ENCODE results near the gene LRP6. TPM values are rescaled to one million over a fixed set of nuclear protein-coding genes. Genes with fewer than 3 reads are reported as not detected.
"Not testable (repeated sequence)": the region's sequence is repeated elsewhere in the genome, so short reads cannot be mapped to it uniquely, and the experiment has no call there.

LRP6 gene
- total RNA-seq, 1 experiment from 2014 or later = 32.2 TPM

DNA sequence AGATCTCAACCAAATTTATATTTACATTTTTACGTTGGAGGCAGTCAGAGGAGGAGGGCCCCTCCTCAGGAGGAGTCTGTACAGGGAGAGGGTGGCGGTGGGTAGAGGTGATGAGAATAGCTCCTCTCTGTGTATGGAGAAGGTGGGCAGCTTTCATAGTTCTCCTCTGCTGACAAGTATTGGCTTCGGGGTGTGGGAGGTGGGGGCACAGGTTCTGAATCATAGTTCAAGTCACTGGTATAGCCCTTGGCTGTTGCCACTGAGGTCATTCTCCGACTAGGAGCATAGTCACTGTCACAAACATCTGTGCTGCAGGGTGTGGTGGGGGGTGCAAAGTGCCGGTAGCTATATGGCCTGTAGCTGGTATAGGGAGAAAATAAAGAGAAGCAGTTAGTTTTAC is 145.8 kb downstream of the LRP6 start:
- no peak for DNase-seq (ENCODE audit: low spot score)

DNA sequence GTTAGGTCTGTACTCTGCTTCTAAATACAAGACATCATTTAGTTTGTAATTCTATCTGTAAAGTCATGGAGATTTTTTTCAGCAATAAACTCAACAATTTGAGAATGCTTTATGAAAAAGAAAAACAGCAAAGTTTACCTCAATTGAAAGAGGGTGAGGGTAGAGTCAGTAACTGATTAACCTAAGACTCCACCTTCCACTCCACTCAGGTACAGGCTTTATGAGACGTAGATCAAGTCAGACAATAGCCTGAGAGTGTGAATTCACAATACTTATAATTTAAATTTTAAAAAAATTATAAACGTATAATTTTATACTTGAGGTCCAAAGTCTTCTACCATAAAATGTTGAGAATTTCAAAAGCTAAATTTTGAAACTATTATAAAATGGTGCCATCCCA is 150.2 kb downstream of the LRP6 start:
- DNase-seq (ENCODE audit: low spot score) = no peak

DNA sequence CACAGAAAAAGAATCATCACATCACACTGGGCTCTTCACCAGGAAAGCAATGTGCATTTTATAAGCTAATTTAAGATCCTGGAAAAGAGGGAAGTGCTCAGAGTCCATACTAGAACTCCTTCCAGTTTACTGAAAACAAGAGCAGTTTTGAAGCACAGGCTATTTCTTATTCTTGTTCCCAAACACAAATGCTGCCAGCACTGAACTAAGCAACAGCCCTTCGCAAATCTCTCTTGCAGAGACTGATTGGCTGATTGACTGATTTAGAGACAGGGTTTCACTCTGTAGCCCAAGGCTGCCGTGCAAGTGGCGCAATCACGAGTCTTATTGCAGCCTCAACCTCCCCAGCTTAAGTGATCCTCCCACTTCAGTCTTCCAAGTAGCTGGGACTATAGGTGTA is 151.3 kb downstream of the LRP6 start:
- no peak for DNase-seq (ENCODE audit: low spot score)

DNA sequence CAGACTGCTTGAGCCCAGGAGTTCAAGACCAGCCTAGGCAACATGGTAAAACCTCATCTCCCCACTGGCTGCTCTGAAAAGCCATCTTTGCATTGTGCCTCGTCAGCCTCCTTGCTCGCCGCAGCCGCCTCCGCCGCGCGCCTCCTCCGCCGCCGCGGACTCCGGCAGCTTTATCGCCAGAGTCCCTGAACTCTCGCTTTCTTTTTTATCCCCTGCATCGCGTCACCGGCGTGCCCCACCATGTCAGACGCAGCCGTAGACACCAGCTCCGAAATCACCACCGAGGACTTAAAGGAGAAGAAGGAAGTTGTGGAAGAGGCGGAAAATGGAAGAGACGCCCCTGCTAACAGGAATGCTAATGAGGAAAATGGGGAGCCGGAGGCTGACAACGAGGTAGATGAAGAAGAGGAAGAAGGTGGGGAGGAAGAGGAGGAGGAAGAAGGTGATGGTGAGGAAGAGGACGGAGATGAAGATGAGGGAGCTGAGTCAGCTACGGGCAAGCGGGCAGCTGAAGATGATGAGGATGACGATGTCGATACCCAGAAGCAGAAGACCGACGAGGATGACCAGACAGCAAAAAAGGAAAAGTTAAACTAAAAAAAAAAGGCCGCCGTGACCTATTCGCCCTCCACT is 155.8 kb downstream of the LRP6 start:
- DNase-seq (ENCODE audit: low spot score) = not testable (repeated sequence)

DNA sequence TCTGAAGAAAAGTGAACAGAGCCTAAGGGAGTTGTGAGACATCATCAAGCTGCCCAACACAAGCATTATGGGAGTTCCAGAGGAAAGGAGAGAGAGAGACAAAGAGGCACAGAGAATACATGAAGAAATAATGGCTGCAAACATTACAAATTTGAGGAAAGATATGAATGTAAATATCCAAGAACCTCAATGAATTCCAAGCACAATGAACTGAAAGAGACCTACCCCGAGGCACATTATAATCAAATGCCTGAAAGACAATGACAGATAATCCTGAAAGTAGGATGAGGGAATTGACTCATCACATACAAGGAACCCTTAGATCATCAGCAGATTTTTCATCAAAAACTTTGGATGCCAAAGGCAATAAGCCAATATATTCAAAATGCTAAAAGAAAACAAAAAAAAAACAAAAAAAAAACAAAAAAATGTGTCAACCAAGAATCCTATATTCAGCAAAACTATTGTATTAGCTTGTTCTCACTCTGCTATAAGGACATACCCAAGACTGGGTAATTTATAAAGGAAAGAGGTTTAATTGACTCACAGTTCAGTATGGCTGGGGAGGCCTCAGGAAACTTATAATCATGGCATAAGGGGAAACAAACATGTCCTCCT is 158.3 kb downstream of the LRP6 start:
- no peak for DNase-seq (ENCODE audit: low spot score)

DNA sequence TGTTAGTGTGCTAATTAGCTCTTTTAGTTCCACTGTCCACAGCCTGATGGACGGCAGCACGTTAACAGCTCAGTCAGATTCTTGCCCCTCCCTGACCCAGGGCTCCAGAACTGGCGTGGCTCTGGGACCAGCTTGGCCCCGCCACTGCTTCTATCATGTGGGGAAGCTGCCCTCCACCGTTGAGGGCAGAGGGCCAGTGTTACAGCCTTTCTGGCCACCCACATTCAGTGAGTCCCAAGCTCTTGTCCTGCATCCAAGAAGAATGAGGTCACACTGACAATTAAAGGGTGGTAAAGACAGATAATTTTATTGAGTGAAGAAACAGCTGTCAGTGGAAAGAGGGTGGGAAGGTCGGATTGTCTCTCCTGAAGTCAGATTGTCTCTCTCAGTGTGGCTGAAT is 159.2 kb downstream of the LRP6 start:
- no peak for DNase-seq (ENCODE audit: low spot score)

DNA sequence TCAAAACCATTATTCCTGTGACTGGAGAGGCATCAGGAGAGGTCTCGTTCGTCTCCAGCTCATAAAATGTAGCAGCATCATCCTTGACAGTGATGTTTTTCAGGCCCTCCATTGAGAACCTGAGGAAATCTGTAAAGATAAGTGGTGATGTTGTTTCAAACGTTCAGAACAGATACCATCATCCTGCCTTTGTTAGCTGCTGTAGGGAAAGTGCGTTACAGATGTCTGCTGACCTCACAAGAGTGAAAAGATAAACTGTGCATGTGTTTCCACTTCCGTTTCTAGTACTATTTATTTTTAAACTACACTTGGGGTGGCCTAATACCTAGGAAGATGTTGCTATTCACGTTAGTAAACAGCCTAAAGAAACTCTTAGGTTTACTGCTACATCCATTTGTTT is 167.7 kb downstream of the LRP6 start:
- DNase-seq (ENCODE audit: low spot score) = no peak

DNA sequence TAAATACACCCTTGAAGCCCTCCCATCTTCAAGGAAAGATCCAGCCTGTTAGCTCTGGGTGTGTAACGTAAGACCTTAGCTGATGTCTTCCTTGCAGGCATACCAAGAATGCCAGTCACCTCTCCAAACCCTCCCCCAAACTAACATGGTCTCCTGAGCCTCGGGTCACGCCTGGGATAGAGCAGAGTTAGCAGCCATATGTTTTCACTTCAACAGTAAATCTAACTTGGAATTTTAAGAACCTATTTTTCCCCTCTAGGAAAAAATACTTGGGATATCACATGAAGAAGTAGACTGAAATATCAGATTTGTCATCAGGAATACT is 168.2 kb downstream of the LRP6 start:
- no peak for DNase-seq (ENCODE audit: low spot score)

DNA sequence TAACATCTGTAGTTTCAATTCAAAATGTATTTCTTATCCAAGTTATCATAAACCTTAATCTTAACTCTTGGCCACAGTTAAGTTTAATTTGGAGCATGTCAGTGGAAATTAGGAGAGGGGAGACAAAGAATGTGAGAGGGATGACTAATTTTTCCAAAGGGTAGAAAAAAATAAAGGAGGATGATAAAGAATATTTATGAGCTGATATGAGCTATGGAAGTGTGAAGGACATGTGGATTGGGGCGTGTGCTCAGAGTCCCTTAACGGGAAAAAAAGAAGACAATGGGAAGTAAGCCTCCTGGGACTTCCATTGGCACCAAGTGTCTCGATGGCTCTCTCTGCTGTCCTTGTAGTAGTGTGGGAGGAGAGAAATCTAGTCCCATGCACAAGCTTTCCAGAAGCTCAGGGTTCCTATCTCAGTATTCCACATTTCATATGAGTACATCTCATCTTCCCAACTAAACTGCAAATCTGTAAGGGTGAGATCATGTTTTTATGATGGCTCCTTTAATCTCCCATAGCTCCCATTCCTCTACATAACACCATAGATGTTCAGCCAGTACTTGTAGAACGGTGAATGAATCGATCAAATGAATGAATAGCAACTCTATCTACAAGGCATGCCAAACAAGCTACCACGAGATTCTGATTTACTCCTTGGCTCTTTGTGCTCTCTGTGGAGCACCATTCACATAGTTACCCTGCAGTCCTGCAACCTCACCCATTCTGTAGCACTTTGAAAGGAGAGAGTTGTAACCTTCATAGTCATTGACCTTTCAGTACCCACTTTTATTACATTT is 168.8 kb downstream of the LRP6 start:
- no peak for DNase-seq (ENCODE audit: low spot score)

DNA sequence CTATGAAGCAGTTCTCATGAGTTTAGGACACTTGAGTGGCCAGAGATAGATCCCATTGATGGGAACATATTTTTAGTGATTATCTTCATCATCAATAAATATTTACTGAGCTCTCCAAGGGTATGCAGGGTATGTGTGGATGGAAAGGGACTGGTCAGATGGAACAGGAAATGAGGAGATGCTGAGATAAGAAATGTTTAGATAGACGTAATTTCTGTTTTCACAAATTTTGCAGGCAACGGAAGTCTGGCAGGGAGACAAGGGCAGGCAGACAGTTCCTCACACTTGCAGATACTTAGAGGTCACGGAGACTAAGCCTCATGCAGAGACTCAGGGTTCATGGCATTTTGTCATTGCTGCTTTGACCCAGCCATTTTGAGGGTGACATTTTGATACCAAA is 171.8 kb downstream of the LRP6 start:
- no peak for DNase-seq (ENCODE audit: low spot score)

DNA sequence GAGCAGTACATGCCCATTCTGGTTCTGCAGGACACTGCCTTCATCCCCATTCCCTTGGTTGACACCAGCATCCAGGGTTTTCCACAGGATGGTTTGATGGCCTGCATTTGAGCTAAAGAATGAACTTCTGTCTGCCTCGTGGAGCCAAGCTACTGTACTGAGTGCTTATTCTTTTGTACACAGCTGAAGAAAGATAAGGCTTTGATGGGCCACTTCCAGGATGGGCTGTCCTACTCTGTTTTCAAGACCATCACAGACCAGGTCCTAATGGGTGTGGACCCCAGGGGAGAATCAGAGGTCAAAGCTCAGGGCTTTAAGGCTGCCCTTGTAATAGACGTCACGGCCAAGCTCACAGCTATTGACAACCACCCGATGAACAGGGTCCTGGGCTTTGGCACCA is 172.4 kb downstream of the LRP6 start:
- DNase-seq (ENCODE audit: low spot score) = no peak

DNA sequence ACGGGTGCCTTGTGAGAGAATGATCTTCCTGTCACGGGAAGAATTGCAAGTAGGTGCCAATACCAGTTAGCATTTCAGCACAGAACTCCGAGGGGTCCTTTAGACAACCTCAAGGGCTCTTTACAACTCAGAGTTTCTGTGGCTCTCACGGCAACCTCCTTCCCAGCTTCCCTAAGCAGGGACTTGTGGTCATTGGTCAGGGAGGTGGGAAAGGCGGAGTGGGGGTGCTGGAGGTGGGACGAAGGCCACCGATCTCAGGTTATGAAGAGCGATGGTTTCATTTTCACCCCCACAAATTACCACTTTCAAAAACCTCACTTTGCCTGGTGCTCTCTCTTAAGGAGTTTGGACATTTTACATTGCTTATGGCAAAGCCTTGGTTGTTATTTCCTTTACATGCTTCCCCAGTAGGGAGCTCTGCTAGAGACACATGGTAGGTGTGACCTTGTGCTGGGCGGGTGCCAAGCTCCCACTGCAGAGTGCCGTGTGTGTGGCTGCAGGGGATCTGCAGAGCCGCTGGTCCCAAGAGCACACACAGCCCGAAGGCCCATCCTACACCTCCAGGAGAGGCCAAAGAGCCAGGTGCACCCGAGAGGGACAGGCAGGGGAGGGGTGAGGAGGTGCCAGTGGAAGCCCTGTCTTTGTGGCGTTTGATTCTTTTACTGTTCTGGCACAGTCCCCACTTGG is 174.7 kb downstream of the LRP6 start:
- DNase-seq (ENCODE audit: low spot score) = no peak

DNA sequence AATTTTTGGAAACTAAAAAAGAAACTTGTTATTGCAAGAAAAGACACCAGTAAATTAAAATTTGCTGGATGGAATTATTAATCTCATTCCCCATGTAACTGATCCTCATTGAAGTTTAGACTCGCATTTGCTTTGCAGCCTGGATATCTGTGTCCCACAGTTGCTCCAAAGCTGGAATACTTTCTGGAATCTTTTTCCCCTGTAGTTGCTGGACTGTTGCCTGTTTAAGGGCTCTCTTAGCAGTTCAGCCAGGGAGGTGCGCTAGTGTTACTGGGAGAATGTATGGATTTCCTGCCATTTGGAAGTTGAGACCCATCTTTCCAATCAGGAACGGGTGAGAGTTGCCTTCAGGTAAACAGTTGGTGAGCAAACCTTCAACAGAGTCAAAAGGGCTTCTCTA is 175.8 kb downstream of the LRP6 start:
- DNase-seq (ENCODE audit: low spot score) = no peak

DNA sequence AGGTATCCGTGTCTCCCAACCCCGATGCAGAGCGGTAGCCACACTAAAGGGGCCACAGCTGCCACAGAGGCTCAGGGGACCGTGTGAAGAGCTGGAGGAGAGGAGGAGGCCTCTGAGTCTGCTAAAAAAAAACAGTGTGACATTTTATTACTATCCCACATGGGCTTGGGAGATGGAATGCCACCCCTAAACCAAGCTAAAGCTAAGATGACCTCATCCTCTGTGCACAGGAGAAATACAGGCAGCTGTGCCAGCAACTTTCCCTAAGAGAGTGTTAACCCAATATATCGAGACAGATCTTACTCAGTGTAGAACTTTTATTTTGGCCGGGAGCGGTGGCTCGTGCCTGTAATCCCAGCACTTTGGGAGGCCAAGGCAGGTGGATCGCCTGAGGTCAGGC is 178.1 kb downstream of the LRP6 start:
- no peak for DNase-seq (ENCODE audit: low spot score)

DNA sequence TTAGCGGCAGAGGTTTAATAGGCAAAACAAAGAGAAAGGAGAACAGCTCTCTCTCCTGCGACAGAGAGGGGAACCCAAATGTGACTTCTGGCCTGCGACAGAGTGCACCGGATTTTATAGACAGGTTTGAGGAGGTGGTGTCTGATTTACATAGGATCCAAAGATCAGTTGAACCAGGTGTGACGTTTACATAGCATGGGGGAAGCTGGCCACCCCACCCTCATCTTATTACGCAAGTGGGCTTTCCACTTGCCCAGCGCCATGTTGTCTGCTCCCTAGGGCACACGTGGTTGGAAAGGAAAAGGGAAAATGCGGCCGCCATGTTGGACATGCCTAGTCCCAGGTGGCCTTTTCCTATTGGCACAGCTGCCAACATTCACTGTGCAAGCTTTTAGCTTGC is 178.7 kb downstream of the LRP6 start:
- DNase-seq (ENCODE audit: low spot score) = no peak

DNA sequence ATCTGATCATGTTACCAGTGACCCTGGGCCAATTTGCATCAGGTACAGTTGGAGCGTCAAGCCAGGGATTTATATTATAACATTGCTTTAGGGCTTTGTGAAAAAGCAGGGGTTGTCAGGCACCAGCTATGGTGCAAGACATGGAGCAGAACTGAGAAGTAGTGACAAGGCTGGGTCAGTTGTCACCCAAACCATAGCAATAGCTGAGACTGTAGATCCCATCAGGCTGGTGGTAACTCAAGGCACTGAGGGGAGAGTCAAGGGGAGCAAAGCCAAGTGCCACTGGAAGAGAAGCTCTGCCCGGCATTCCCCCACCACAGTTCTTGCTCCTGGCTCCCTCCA is 179.2 kb downstream of the LRP6 start:
- DNase-seq (ENCODE audit: low spot score) = no peak

DNA sequence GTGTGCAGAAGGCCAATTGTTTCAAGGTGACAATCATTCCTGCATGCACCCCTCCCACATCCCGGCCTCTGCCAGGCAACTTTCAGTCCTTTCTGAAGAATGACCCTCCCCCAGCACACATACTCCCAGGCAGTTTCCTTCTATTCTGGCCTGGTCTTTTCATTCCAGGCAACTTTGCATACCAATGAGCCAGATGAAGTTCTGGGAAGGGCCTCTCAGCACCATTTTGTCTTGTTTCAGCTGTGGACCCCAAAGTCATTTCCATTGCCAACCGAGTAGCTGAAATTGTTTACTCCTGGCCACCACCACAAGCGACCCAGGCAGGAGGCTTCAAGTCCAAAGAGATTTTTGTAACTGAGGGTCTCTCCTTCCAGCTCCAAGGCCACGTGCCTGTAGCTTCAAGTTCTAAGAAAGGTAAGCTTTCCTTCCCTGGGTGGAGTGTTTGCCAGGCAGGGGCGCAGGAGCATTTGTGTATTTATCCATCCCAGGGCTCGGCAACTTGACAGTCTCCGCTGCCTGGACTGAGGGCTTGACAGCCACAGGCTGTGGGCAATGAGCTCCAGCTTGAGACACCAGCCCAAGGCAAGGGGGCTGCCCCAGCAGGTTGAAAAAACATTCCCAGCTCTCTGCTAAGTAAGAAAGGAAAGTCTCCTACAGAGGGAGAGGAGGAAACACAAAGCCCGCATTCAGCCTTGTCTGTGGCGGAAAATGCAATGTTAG is 179.7 kb downstream of the LRP6 start:
- DNase-seq (ENCODE audit: low spot score) = no peak

DNA sequence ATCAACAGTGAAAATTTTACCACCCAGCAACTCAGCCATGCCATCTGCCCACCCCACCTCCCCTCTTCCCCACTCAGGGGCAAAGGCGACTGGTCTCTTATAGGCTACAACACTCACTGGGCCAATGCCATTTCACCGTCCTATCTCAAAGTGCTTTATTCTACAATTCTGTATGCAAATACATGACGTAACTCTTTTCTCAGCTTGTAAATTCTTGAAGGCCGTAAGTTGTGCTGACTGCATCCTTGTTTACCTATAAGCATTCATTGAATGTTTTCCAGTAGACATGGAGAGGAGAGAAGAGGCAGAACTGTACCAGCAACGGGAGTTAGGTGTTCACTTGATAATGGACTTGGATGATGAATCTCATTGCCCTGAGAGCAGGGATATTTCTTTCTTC is 180.5 kb downstream of the LRP6 start:
- no peak for DNase-seq (ENCODE audit: low spot score)

DNA sequence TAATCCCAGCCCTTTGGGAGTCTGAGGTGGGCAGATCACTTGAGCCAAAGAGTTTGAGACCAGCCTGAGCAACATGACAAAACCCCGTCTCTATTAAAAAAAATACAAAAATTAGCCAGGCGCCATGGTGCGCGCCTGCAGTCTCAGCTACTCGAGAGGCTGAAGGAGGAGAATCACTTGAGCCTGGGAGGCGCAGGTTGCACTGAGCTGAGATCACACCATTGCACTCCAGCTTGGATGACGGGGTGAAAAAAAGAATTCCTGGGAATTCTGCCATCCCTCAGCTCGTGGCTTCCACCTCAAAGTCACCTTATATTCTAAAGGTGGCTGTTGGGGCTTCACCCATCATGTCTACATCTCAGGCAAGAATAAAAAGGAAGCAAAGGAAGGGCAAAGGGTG is 183.2 kb downstream of the LRP6 start:
- no peak for DNase-seq (ENCODE audit: low spot score)

DNA sequence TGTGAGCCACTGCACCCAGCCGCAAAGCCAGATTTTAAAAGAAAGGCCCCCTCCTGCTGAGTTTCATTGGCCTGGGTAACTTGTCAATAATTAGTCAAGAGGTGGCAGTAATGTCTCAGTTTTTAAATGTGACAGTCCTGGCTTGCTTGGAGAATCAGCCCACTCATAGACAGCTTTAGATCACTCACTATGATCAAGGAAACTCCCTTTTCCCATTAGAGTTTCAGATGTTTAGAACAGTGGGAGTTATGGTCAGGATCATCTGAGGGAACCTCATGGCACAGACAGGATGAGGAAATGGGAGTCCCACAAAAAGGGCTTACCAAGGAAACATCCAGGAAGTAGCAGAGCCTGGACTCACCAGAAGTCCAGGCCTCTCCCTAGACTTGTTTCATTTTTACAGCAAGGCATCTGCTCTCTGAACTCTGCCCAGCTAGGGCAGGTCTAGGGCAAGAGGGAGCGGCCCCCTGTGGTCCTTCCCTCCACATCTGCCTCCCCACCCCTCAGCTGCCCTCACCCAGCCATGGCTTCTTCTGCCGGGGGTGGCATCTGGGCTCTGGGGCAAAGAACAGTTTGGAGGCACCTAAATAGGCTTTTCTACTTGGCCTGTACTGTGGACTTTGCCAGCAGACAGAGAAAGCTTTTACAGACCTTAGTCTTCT is 184.9 kb downstream of the LRP6 start:
- DNase-seq (ENCODE audit: low spot score) = peak; percentile 81

DNA sequence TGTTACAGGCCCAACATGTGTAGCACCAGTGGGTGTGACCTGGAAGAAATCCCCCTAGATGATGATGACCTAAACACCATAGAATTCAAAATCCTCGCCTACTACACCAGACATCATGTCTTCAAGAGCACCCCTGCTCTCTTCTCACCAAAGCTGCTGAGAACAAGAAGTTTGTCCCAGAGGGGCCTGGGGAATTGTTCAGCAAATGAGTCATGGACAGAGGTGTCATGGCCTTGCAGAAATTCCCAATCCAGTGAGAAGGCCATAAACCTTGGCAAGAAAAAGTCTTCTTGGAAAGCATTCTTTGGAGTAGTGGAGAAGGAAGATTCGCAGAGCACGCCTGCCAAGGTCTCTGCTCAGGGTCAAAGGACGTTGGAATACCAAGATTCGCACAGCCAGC is 187.6 kb downstream of the LRP6 start:
- no peak for DNase-seq (ENCODE audit: low spot score)
